ENCODE measurements around the gene ADA. TPM values are rescaled to one million over a fixed set of nuclear protein-coding genes. Genes with fewer than 3 reads are reported as not detected.

ADA gene
- total RNA-seq, 4 donors from 2014 or later, result 2.2 to 5.1 (median 3.0) TPM

- ATAC-seq, result no peak
- no peak overlapping the region for H3K27ac ChIP-seq
- H3K4me3 ChIP-seq, result no peak overlapping the region
- no peak for DNase-seq
- no peaks in the 10 kb centered on the region for H3K9me3 ChIP-seq
- no peaks in the 10 kb centered on the region for H3K27me3 ChIP-seq
- no peaks in the 10 kb centered on the region for H3K36me3 ChIP-seq
- TF ChIP-seq POLR2A (IDR thresholded peaks at IDR 0.05) (no peak), CTCF (IDR thresholded peaks at IDR 0.05 in 4 of 5, conservative IDR thresholded peaks at IDR 0.05 in 1 of 5) (no peak)
- intact Hi-C loops (cut with DNase I; ENCODE audit: low total_unique reads) (loop anchor here (5.0 kb wide), 1 partner anchor 179 kb away; no protein-coding TSS in a partner anchor), in situ Hi-C loops (cut with MboI; ENCODE audit: low sequenced_read_pairs in 4 of 4) (loop anchor here (5.0 to 10.0 kb wide), 3 partner anchors 44 to 303 kb away; no protein-coding TSS in a partner anchor)
- peaks cover 29% of the 10 kb centered on the region in 2 donors for H3K4me1 ChIP-seq
Measured at GRCh38 chr20:44688053-44688625, 36.6 kb upstream of the ADA start.

- Histone ChIP-seq H3K9me3 (no peaks in the 10 kb centered on the region), H3K36me3 (no peaks in the 10 kb centered on the region), H3K4me1 (peaks cover 17% of the 10 kb centered on the region in 2 donors), H3K27me3 (no peaks in the 10 kb centered on the region), H3K27ac (no peak overlapping the region), H3K4me3 (no peak overlapping the region)
- ATAC-seq (no peak), DNase-seq (no peak)
- no peak for TF ChIP-seq POLR2A (IDR thresholded peaks at IDR 0.05)
- no peak for TF ChIP-seq CTCF (IDR thresholded peaks at IDR 0.05 in 4 of 5, conservative IDR thresholded peaks at IDR 0.05 in 1 of 5)
- in situ Hi-C loops (cut with MboI; ENCODE audit: low sequenced_read_pairs in 4 of 4) (loop anchor here (5.0 to 10.0 kb wide), 3 partner anchors 45 to 302 kb away; no protein-coding TSS in a partner anchor), intact Hi-C loops (cut with DNase I; ENCODE audit: low total_unique reads) (loop anchor here (5.0 kb wide), 1 partner anchor 180 kb away; no protein-coding TSS in a partner anchor)
Measured at GRCh38 chr20:44686934-44687333, 35.4 kb upstream of the ADA start.

GRCh38 chr20:44684047-44684967 is 32.8 kb upstream of the ADA start:
- Histone ChIP-seq H3K4me3 (no peak overlapping the region), H3K36me3 (no peaks in the 10 kb centered on the region), H3K9me3 (no peaks in the 10 kb centered on the region), H3K27ac (no peak overlapping the region), H3K27me3 (no peaks in the 10 kb centered on the region), H3K4me1 (peaks cover 4 to 8% of the 10 kb centered on the region in 2 donors)
- in situ Hi-C loops (cut with MboI; ENCODE audit: low sequenced_read_pairs in 4 of 4), result loop anchor here (5.0 to 10.0 kb wide), 3 partner anchors 180 to 300 kb away; no protein-coding TSS in a partner anchor
- intact Hi-C loops (cut with DNase I; ENCODE audit: low total_unique reads), result loop anchor here (5.0 kb wide), 1 partner anchor 297 kb away; no protein-coding TSS in a partner anchor
- DNase-seq (no peak), ATAC-seq (peak; percentile 14 to 36)
- TF ChIP-seq POLR2A (IDR thresholded peaks at IDR 0.05), result no peak
- no peak for TF ChIP-seq CTCF (IDR thresholded peaks at IDR 0.05 in 4 of 5, conservative IDR thresholded peaks at IDR 0.05 in 1 of 5)

GRCh38 chr20:44683263-44684046 is 32.0 kb upstream of the ADA start:
- Histone ChIP-seq H3K4me3 (no peak overlapping the region), H3K9me3 (no peaks in the 10 kb centered on the region), H3K4me1 (peaks cover 4 to 8% of the 10 kb centered on the region in 2 donors), H3K36me3 (no peaks in the 10 kb centered on the region), H3K27me3 (no peaks in the 10 kb centered on the region), H3K27ac (no peak overlapping the region)
- DNase-seq (no peak), ATAC-seq (peak; percentile 51 to 53)
- in situ Hi-C loops (cut with MboI; ENCODE audit: low sequenced_read_pairs in 4 of 4), result loop anchor here (5.0 to 10.0 kb wide), 3 partner anchors 181 to 299 kb away; no protein-coding TSS in a partner anchor
- intact Hi-C loops (cut with DNase I; ENCODE audit: low total_unique reads), result loop anchor here (5.0 kb wide), 1 partner anchor 296 kb away; no protein-coding TSS in a partner anchor
- TF ChIP-seq POLR2A (IDR thresholded peaks at IDR 0.05), result no peak
- peak in 4 of 5 experiments; percentile 20 to 68 (median 50) for TF ChIP-seq CTCF (IDR thresholded peaks at IDR 0.05 in 4 of 5, conservative IDR thresholded peaks at IDR 0.05 in 1 of 5)
